Activated gamma-delta T cell (primary cell): ENCODE results near the gene MAST4.

Source experiments
- DNase-seq: peaks from one replicate; lab custom pipeline; 2025; lab: John Stamatoyannopoulos, UW

MAST4 gene

DNA sequence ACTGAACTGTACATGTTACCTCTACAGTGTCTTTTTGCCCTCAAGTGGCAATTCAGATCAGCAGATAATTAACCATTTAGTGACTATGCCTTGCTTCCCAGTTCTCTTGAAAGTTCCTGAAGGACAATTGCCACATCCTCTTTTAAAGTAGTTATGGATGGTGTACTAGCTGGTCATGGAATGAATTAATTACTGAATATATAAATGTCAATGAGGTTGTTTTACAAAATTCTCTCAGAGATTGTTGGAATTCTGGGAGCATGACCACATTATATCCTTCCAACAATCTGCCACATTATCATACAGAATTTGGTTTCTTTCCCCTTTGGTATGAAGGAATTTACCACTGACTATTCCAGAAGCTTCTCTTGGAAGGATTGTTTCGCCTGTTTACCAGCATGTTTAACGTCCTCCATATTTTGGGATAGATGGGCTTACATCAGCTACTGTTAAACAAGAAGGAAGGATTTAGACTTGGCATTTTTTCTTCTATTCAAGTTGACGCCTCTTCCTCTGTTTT is 424.0 kb downstream of the MAST4 start:
- DNase-seq = no peak

DNA sequence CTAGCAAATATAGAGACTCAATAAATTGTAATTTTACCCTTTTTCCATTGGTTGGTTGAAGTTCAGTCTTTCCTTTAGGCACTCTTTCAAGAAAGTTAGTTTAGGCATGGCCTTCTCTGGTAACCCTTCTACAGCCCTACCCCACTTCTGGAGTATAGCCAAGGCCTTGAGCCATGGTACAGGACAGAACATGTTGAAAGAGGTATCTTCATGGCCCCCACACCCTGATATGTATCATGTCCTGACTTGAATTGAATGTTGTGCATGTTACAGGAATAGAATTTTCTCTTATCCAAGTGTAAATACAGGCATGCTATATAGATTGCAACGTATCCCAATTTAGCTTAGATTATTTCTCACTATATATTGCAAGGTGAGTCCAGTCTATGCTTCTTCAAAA is 424.8 kb downstream of the MAST4 start:
- no peak for DNase-seq

DNA sequence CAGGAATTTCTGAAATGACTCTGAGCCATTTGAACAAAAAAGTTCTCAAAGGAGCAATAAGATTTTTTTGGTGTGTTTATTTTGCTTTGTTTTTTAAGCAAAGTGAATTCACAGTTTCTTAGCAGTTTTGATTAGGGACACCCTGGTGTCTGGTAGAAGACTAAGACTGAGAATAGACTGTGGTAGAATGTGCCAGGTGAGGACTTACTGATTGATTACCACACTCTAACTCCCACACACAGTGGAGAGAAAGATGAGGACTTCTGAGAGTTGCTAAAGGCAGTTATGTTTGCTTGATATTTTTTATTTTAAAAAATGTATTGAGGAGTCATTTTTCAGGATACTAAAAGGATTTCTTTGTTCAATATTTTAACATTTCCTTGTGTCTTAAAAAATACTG is 425.3 kb downstream of the MAST4 start:
- DNase-seq = no peak

DNA sequence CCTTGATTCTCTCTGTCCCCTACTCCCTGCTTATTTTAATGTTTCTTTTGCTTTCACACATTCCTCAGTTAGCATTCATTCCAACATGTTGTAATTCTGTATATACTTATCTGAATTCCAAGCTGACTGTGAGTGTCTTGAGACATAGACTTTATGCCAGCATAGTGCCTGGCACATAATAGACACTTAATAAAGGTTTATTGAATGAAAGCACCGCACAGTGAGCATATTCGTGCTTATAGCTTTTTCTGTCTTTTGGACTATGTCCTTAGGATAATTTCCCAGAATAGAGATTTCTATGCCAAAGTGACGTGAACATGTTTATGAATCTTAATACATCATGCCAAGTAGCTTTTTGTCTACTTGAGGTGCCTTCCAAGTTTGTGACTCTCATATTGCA is 425.8 kb downstream of the MAST4 start:
- DNase-seq = no peak

DNA sequence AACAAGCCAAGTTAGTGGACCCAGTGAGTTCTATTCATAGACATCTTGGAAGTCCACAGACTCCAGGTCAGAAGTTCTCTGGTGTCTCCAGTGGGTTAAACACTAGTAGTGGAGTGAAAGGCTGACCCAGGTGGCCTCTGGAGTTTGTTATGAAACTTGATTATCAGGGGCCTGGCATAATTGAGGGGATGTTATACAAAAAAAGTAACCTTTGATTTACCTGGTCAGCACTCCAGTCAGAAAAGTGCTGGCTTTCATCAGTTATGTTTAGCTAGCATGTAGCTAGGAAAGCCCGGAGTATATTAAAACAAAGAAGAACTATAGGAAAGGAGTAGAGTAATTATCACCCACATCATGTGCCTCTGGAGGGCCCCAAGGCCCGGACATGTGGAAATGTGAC is 429.3 kb downstream of the MAST4 start:
- no peak for DNase-seq

DNA sequence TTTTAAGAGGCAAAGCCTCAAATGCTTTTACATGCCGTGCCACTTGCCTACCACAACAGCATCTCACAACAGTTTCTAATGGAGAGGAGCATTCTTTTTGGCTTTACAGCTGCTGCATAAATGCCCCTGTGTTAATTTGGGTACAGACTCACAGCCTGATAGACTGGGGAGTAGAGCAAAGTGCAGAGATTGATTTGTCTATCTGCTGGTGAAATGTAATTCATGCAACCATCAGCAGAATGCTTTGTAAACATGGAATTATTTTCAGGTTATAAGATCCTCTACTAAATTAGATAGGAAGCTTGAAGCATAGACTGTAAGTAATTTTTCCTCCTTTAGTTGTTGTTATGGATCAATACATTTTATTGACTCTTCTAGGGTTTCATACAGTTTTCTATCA is 430.1 kb downstream of the MAST4 start:
- no peak for DNase-seq

- no peak for DNase-seq
Observed at GRCh38 chr5:67027171-67027570, 431.0 kb downstream of the MAST4 start.

DNA sequence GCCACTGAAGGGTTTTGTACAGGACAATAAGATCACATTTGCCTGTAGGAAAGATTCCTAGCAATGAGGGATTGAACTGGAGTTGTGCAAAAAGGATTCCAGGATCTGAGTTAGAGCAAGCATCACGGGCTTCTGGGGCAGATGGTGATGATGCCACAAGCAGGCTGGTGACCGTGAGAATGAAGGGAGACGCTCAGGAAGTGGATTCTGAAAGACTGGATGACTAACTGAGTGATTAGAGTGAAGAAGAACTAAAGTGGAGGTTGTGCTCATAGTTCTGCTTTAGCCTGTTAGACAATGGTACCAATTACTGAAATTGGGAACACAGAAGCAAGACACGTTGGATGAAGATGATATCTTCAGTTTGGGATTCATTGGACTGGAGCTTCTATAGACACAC is 432.2 kb downstream of the MAST4 start:
- no peak for DNase-seq

GRCh38 chr5:67028941-67029340 is 432.7 kb downstream of the MAST4 start:
- DNase-seq = no peak

GRCh38 chr5:67029481-67029880 is 433.3 kb downstream of the MAST4 start:
- DNase-seq = no peak

GRCh38 chr5:67030289-67031056 is 434.3 kb downstream of the MAST4 start:
- DNase-seq = no peak

- DNase-seq = no peak
Observed at GRCh38 chr5:67031057-67031443, 434.9 kb downstream of the MAST4 start.

DNA sequence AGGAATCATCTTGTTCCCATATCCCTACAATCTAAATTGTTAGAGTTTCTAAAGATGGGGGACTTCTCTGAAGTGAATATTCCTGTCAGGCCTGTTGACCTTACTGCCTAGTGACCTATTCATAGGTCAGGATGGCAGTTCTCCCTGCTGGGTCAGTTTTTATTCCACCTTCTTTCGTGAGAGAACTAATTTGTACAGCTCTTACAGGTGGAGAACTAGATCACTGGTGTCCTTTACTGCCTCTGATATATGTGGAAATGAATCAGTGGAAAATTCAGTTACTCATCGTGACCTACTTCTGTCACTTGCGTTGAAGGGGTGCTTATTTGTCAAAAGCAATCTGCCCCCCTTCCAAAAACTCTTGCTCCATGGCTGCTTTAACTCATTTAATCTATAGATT is 435.5 kb downstream of the MAST4 start:
- no peak for DNase-seq

GRCh38 chr5:67032921-67033664 is 436.9 kb downstream of the MAST4 start:
- no peak for DNase-seq

DNA sequence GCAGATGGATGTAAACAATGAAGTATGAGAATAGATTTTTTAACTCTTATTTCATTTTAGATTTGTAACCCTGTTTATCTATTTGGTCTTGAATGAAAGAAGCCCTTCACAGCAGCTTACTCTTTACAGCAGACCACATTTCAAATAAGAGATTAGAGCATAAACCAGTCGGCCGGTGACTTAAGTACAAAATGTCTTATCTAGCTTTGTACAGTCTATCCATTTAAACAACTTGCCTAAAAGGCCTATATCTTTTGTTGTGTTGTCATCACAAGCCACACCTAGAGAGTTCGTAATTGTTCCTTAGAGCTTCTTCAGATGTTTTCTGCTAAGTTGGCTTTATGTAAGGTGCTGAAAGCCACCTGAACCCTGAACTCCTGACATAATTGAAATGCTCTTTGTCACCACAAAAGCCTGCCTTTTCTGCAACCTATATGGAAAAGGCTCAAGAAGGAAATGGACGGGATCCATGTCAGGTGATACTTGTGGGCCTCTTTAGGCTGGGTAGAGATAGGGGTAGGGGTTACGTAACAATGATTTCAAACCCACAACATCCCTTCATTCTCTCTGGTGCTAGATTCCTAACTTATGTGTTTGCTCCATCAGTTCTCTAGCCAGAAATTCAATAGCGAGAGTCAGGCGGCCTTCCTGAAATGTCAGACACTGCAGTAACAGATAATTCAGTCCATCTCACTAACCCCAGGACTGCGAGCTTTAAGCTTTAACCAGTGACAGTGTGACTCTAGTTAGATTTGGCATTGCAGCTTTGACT is 437.9 kb downstream of the MAST4 start:
- DNase-seq = no peak

DNA sequence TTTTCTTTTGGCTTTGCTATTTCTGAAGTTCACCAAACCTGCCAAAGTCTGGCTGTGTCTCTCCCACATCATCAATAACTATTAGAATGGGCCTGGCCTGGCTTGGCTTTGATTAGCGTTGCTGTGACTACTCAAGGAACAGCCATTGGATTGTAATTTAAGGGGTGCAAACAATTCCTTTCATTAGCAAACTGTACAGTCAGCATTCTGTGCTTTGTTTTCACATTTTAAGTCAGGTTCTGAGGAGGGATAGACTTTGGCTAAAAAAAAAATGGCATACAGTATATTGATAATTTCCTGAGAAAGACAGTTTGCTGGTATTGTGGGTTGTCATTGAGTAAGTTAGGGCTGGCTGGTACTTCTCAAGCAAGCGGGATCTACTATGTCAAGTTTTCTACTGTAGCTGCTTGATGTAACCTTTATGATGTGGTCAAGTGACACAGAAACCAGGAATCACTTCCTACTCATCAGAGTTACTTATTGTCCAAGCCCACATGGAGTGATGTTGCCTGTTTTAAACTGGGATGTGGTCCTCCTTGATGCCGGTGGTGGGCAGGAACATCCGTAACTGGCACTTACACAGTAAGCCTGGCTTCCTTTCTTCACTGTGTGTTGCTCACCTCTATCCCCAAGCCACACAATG is 439.0 kb downstream of the MAST4 start:
- no peak for DNase-seq

DNA sequence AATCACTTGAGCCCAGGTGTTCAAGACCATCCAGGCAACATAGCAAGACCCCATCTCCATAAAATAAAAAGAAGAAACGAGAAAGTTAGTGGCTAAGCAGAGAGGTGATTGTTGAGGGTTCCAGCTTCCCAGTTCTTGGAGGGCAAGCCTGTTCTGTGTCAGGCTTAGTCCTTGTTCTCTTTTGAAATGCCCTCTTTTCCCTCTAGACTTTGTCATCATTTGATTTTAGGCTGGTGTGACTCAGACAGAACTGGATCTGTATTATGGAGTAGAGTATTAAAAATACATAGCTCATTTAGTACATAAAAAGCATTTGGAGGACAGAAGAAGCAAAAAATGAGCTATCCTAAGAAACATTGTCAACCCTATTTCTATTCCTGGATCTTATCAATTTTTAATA is 441.0 kb downstream of the MAST4 start:
- no peak for DNase-seq

GRCh38 chr5:67038817-67039603 is 442.8 kb downstream of the MAST4 start:
- DNase-seq = no peak

GRCh38 chr5:67042176-67043003 is 446.2 kb downstream of the MAST4 start:
- DNase-seq = no peak

- no peak for DNase-seq
Observed at GRCh38 chr5:67043796-67044511, 447.8 kb downstream of the MAST4 start.
